GM19043 (cell line): ENCODE data around the gene KLHL29.

Experiments used
- ATAC-seq: cut with Tn5 transposase; IDR thresholded peaks from one replicate; pipeline ENCODE4 v1.9.1; 2021; ENCODE audit warnings: low read depth; ENCODE audit not compliant: unreplicated experiment

The KLHL29 gene

DNA sequence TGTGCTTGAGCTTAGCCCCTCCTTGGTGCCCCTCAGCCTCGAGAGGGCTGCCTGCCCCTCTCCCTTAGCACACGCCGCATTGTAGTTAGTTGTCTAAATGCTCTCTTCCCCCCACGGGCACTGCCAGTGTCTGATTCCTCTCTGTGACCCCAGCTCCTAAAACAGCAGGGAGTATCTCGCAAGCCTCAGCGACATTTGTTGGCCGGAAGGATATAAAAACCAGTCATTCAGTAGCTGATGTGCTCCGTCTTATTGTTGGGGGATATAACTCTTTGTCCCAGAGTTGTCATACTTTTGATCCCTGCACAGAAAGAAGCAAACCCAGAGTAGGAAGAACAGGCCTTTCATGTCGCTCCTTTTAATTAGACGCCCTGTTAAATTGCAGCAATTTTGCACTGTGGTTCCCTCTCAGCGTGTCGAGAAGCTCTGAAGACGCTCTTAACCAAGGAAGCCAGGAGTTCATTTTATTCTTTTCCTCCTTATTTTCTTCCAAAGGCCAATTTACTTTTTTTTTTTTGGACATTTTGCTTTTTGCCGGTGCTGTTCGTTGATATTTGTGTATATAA is 201.8 kb downstream of the KLHL29 start:
- ATAC-seq: no peak

GRCh38 chr2:23587341-23587880 is 202.4 kb downstream of the KLHL29 start:
- ATAC-seq: no peak

- no peak for ATAC-seq
These were observed 203.1 kb downstream of the KLHL29 start for GRCh38 chr2:23588106-23588505.

DNA sequence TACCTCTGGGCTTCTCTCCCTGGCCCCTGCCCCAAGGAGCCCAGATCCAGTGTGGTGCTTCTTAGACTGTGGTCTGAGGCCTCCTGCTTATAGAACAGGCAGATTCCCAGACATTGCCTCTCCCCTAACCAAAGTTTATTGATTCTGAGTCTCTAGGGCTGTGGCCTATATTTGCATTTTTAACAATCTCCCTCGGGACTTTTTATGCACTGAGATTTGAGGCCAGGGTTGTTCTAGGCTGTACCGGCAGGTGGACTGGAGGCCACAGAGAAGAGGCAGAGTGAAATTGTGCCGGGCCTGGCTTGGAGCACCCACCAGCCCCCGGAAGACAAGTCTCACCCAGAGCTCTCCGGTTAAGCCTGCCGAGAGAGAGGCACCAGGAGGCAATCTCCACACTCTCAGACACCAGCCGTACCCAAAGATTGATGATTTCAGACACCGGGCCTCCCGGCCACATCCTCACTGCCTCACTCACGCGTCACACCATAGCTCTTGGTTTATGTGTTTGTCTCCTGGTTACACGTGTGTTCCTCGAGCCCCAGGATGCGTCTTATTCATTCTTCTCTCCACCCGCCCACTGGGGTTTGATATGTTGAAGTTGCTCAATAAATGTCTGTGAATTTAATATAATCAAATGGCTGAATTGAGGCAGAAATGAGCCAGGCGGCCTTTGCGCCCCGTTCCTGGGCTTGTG is 203.7 kb downstream of the KLHL29 start:
- no peak for ATAC-seq

DNA sequence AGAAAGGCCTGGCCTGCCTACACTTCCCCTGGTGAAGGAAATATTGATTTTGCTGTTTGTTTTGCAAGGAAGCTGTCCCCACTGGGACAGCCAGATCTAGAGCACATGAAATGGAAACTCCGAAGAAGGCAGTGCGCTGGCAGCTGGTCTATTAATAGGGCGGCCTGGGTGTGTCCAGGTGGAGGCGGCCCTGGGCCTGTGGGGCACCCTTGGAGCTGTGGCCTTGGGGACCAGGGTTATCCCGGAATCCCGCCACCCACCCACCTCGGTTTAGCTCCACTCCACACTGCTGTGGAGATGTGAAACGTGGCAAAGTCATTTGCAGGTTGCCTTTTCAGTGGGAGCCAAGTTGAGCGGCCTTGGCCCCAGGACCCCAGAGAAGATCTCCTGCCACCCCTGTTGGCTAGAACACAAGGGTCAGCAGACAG is 204.3 kb downstream of the KLHL29 start:
- no peak for ATAC-seq

DNA sequence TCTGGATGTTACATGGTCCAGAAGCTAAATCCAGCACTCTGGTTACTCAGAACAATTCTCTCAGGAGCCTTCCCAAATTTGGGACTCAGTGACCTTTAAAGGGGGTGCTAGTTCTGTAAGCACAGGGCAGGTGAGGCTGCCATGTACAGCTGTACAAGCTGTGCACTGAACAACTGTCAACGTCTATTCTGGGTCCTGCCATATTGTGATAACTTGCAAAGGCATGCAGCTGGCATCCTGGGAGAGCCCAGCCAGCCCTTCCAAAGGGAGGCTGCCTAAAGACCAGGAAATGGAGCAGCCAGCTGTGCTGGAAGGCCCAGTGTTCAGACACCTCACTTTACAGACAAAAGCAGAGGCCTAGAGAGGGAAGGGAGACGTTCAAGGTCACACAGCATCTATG is 204.8 kb downstream of the KLHL29 start:
- ATAC-seq: no peak

DNA sequence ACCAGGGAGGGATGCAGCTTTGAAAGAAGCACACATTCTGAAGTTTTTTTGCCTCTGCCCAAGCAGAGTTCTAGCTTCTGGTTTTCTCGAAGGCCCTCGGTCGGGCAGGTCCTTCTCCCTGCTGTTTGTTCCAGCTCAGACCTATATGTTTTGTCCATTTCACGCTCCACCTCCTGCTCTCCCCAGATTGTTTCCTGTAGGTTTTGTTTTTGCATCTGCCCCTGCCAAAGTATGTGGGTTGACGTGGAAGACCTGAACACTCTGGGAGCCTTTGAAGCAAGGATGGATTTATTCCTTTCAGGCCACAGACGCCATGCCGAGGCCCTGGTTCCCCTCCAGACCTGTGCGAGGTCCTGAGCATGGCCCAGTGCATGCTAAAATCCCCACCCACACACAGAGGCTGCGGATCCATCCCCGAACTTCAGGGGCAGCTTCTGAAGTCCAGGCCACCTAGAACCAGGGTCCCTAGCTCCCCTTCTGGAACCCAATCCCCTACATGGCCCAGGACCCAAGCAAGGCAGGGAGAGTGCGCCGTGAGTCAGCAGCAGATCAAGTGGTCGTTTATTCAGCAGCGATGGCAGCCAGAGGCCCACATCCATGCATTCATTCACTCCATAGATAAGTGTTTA is 205.4 kb downstream of the KLHL29 start:
- no peak for ATAC-seq

- ATAC-seq: no peak
These were observed 206.1 kb downstream of the KLHL29 start for GRCh38 chr2:23591111-23591510.

GRCh38 chr2:23592061-23592685 is 207.2 kb downstream of the KLHL29 start:
- ATAC-seq: no peak

GRCh38 chr2:23592898-23593751 is 208.1 kb downstream of the KLHL29 start:
- ATAC-seq: no peak

DNA sequence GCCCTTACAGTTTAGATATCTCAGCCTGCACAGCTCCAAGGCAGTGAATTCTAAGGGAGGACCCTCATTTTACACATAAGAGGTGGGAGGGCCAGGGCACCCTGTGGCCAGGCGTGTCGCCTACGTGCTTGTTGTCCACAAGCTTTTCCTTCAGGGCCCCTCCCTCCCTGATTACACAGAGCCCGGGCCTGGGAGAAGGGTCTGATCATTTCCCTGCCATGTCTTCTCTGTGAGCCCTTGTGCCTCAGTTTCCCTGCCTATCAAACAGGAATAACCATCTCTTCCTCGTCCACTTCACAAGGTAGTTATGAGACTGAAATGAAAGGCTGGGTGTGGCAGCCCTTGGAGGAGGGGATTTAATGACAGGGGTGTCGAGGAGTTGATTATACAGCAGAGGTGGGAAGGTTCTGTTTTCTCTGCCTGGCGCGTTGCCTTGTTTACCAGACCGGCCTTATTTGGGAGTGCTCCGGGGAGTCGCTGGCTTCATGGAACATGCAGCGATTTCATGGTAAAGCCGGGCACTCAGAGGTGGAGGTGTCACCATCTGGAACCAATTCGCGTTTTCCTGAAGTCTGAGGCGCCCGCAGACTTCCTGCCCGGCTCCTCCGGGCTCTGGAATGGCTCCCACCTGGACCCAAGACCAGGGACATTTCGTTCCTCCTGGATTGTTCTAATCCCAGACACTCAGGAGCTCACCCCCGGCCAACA is 208.9 kb downstream of the KLHL29 start:
- no peak for ATAC-seq

DNA sequence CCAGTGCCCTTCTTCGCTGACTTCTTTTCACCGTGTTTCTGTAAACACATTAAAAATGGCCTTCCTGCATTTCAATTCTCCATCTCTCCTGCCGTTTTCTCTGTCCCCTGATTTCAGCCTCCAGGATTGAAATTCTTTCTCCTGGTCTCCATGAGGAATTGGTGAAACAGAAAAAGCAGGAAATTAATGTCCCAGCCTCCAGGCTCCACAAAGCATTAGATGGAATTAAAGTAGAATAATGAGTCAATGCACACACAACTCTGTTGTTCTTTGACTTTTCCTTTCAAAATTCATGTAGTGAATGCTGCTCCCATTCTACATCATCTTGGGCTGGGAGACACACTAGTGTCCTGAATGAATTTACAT is 209.5 kb downstream of the KLHL29 start:
- ATAC-seq: no peak

- no peak for ATAC-seq
These were observed 210.0 kb downstream of the KLHL29 start for GRCh38 chr2:23595021-23595420.

- ATAC-seq: no peak
These were observed 210.7 kb downstream of the KLHL29 start for GRCh38 chr2:23595601-23596251.

GRCh38 chr2:23596316-23596885 is 211.4 kb downstream of the KLHL29 start:
- ATAC-seq: no peak

DNA sequence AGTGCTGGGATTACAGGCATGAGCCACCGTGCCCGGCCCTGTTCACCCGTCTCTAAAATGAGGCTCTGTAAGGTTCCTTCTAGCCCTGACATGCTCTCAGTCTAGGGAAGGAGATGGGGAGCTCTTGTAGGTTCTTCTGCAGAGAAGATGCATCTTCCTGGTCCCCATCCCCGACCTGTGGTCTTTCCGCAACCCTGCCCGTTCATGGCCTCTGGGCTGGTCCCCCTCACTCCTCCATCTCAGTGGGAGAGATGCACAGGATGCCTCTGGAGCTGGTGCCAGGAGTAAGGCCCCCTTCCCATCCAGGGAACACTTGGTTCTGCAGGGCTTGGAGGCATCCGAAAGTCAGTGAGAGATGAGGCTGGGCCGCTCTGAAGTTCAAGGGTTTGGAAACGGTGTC is 212.7 kb downstream of the KLHL29 start:
- no peak for ATAC-seq

- no peak for ATAC-seq
These were observed 214.0 kb downstream of the KLHL29 start for GRCh38 chr2:23599006-23599405.

DNA sequence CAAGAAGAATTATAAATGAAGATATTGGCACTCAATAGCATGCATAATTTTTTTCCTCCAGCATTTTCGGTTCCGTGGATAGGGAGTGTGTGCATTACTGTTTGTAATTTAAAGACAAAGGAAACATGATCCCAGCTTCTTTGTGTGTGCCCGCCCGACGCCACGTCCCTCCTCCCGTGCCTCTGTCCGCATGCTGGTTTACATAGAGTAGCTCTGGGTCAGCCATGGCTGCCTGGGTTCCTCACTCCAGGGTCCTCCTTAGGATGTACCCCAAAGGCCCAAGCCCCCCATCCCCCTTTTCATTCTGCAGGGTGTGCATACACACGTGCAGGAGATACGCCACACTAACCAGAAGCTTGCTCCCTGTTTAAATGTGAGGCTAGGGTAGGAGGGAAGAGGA is 214.7 kb downstream of the KLHL29 start:
- no peak for ATAC-seq

GRCh38 chr2:23600346-23600745 is 215.4 kb downstream of the KLHL29 start:
- no peak for ATAC-seq
